GM19099 (cell line): Measurements from ENCODE around the gene SGPP2.

Experiments used
- POLR2A ChIP-seq: IDR thresholded peaks from 3 replicates; pipeline ENCODE4 v1.6.1; 2011; ENCODE audit warnings: low read depth; ENCODE audit not compliant: insufficient read length; ENCODE audit errors: extremely low read depth

The SGPP2 gene

GRCh38 chr2:222483513-222484039 is 59.2 kb downstream of the SGPP2 start:
- TF ChIP-seq POLR2A: no peak

- TF ChIP-seq POLR2A: no peak
These were observed 61.2 kb downstream of the SGPP2 start for GRCh38 chr2:222485367-222486211.

GRCh38 chr2:222490131-222490530 is 65.8 kb downstream of the SGPP2 start:
- TF ChIP-seq POLR2A: no peak

- no peak for TF ChIP-seq POLR2A
These were observed 68.3 kb downstream of the SGPP2 start for GRCh38 chr2:222492683-222493082.

- TF ChIP-seq POLR2A: no peak
These were observed 69.9 kb downstream of the SGPP2 start for GRCh38 chr2:222494104-222494739.

GRCh38 chr2:222495388-222495787 is 71.0 kb downstream of the SGPP2 start:
- no peak for TF ChIP-seq POLR2A

- no peak for TF ChIP-seq POLR2A
These were observed 74.9 kb downstream of the SGPP2 start for GRCh38 chr2:222499226-222499625.

GRCh38 chr2:222504191-222504590 is 79.8 kb downstream of the SGPP2 start:
- no peak for TF ChIP-seq POLR2A

GRCh38 chr2:222504719-222505118 is 80.4 kb downstream of the SGPP2 start:
- no peak for TF ChIP-seq POLR2A

- no peak for TF ChIP-seq POLR2A
These were observed 82.0 kb downstream of the SGPP2 start for GRCh38 chr2:222506230-222506935.

- no peak for TF ChIP-seq POLR2A
These were observed 90.6 kb downstream of the SGPP2 start for GRCh38 chr2:222514901-222515300.

GRCh38 chr2:222518570-222519381 is 94.4 kb downstream of the SGPP2 start:
- TF ChIP-seq POLR2A: no peak

- TF ChIP-seq POLR2A: no peak
These were observed 96.8 kb downstream of the SGPP2 start for GRCh38 chr2:222521099-222521498.

- TF ChIP-seq POLR2A: no peak
These were observed 97.7 kb downstream of the SGPP2 start for GRCh38 chr2:222522082-222522481.
